Measurements from ENCODE around the gene FRMD8.
A peak's percentile ranks its signal among the peaks of the same experiment; 100 is the strongest.

Gene FRMD8

DNA sequence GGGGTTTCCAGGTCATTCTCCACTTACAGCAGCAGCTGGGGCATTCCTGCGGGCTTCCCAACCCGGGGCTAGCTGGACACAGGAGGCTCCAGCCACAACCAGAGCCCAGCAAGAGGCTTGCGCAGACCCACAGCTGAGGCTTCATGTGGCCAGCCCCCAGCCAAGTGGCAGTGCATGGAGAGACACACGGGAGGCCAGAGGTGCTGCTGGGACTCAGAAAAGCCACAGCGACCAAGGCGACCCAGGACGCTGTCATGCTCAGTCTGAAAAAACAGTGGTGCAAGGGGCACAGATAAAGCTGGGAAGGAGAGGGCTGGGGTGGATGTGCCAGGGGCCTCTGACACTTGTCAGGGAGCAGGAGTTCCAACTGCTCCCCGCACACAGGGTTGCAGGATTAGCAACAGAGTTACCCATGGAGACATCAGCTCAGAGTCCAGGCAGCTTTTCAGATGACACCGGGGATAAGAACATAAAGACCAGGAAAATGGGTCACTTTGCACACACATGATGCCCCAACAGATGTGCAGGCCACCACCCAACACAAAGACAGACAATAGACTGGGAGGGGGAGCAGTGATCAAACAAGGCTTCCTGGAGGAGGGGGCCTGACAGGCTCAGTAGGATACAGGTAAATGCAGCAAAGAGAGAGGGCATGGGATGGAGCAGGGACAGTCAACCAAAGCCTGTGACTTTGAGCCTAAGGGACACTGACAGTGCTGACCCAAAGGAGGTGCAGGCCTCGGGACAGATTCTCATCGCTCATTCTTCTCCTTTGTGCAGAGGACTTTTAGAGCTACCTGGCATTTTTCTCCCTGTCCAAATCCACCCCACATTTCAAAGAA, 29.3 kb downstream of the FRMD8 start:
- no peak for DNase-seq

DNA sequence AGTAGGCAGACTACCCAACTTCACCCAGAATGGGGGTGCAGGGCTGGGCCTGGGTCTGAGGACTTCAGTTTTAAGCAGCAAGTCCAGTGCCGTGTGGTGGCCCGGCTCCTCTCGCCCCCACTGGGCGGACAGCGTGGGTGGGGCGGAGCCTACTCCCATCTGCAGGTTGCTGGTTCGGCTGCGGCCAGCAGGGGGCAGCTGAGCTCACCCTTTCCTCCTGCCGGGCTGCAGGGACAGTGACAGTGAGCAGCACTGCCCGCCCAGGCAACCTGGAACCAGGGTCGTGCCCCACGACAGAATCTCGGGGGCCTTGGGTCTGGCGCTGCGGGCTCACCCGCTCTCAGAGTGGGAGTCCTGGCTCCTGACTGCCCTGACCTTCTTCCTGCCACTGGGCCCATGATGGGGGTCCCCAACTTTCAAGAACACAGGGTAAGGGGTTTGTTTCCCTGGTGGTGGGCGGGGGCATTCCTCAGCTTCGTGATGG, 29.9 kb downstream of the FRMD8 start:
- DNase-seq, result peak; percentile 92

DNA sequence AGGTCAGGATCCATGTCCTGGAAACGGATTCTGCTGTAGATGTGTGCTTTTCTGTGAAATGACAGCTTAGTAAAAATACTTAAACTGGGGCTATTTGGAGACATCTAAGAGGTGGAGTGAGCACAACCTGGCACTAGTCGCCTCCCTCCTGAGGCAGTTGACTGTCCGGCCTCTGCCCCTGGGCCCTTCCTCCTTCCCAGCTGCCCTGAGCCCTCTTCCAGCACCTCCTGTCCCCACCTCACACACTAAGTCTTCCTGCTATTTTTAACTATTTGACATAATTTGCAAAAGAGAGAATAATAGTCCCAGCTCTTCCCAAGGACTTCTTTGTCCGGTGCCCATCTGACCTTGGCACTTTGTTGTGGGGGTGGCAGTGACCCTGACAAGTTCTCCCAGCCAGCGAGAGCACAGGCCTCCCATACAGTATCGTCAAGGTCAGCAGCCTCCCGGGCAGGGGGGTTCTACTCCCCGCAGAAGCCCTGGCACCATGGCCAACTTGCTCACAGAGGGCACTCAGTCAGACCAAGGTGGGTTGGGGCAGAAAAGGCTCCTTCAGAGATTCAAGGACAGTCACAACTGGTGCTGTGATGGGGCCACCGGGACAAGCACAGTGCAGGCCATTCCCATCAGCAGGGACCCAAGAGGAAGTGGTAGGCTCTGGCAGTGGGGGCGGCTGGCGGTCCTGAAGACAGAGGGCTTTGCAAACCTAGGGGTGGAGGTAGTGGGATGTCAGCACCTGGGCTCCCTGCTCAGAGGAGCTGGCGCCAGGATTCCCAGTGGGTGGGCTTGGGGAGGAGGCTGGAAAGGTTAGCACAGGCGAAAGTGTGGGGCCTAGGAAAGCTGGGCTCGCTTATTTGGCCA, 30.6 kb downstream of the FRMD8 start:
- DNase-seq, result peak; percentile 29 to 42

DNA sequence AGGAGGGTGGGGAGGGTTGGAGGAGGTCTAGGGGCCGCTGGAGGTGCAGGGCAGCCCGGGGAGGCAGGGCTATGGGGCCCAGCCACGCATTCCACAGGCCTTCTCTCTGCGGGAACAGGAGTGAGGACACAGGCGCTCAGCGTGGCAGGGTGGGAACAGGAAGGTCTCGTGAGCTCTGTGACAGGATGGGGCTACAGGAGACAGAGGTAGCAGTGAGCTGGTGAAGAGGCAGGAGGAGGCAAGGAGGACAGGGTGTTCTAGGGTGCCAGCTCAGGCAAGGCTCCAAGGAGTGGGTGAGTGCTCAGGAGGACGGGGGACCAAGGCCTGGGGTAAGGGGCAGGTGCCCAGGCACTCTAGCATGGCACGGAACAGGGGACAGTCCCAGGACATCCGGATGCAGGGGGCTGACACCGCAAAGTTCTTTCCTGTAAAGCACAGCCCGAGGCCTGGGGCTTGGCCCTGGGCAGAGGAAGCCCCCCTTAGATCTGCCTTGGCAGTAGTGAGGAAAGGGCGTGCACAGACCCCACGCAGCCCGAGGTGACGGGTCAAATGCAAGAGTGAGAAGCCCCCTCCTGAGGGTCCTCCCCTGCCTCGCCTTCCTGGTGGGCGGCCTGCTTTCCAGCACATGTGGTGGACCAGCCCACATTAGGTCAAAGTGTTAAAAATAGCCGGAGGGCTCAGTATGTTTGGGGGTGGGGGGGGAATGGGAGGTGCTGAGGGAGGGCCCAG, 31.4 kb downstream of the FRMD8 start:
- DNase-seq, result peak; percentile 49 to 61

DNA sequence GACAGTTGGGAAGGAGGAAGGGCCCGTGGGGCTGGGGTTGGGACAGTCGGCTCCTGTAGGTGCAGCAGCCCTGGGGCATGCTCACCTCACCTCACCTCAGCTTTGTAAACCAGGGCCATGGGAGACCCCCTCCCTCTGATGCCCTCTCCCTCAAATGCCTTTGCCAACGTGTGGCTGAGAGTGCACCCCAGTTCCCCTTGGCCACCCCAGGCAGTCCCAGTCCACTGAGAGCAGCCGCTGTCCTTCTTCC, 31.9 kb downstream of the FRMD8 start:
- no peak for DNase-seq

DNA sequence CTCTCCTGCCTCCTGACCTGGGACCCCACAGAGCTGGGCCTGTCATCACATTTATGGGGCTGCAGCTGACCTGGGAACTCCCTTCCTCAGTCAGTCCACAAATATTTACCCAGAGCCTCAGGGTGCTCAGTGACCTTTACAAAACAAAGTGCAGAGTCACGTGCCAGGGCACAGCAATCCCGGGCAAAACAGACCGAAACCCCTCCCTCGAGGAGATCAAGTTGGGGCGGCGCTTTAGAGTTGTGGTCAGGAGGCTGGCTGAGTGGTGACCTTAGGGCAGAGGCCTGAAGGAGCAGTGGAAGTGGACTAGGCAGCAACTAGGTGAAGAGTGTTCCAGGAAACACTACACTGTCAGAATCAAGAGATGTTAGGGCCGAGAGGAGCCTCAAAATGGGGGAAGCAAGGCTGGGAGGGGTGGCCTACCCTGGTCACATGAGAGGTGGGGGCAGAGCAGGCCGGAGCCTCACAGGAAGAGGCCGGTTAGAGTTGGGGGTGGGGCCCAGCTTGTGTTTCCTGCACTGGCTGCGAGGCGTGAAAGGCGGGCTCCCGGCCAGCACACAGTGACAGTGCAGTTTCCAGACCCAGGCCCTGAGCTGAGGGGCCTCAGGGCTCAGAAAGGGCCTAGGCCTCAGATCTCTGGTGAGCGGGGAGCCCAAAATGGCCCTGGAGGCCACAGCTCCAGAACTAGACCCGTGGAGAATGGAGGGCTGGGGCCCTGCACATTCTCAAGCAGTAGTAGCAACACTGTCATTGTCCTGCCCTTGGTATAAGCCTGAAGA, 32.4 kb downstream of the FRMD8 start:
- peak; percentile 86 to 93 for DNase-seq

DNA sequence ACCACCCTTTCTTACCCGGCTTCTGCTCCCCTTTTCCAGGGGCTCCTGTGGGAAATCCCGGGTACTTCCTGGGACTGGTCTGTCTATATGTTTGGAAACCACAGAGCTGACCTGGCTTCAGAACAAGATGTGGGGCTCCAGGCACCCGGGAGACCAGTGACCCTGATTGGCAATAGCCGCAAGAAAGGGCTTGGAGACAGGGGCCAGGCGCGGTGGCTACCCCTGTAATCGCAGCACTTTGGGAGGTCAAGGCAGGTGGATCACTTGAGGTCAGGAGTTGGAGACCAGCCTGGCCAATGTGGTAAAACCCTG, 33.0 kb downstream of the FRMD8 start:
- DNase-seq, result no peak

DNA sequence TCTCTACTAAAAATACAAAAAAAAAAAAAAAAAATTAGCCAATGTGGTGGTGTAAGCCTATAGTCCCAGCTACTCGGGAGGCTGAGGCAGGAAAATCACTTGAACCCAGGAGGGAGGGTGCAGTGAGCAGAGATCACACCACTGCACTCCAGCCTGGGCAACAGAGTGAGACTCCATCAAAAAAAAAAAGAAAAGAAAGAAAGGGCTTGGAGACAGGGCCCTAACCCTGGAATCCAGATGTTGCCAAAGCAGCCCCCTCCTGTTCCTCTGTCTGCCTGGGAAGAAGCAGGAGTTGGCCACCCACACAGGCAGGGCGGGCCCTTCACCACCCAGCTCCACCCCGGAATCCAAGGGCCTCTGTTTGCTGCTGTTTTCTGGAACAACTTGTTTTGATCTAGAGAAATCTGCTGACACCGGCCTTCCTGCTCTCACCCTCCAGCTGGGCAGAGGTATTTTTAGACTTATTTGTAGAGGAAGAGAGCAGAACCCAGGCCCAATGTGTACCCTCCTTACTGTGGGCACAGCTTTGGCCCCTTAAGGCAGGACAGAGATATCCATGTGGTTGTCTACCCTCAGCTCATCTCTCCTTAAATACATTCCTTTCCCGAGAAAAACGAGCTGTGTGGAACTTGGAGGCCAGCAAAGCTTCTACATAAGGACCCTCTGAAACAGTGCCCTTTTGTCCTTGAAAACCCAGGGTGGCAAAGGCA, 33.5 kb downstream of the FRMD8 start:
- DNase-seq, result peak; percentile 80 to 83

DNA sequence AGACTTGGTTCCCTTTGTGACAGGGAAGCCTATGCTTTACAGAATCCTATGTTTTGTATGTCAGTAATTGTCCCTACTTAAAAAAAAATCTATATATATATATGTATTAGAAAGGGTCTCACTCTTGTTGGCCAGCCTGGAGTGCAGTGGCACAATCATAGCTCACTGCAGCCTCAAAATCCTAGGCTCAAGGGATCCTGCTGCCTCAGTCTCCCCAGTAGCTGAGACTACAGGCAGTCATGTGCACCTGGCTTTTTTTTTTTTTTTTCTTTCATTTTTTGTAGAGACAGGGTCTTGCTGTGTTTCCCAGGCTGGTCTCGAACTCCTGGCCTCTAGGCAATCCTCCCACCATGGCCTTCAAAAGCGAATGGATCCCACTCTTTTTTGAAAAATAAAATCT, 34.1 kb downstream of the FRMD8 start:
- DNase-seq, result peak in 1 of 2 donors; percentile 12

DNA sequence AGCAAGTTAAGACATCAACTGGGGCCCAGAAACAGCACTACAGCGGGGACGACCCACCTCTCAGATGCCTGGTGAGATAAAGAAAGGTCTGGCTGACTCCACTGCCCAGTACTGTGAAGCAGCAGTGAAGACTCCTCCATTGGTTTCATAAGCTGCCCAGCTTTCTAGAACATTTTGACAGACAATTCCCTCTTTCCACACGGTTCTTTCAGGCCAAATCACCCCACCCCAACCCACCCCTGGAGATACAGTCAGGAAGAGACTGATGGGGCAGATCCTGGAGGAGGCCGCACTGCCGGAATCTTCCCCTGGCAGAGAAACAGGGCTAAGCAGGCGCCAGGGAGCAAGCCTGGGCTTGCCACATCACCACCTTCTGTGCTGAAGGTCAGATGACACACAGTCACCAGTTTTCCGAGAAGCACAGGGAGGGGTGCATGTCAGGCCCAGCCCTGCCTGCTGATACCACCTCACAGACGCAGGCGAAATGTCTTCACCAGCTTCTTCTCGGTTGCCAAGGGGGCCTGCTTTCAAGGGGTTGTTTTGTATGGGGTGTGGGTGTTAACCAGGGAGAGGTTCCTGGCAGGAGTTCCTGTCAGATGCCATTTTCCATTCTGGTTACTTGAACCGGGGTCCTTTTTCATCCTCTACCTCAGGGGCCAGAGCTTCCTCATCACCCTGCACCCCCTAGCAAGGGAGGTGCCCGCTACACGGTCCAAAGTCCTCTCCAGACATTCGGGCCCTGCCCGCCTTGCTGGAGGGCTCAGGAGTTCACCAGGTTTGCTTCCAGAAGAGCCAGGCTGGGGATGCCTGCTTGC, 34.7 kb downstream of the FRMD8 start:
- peak; percentile 91 to 94 for DNase-seq

DNA sequence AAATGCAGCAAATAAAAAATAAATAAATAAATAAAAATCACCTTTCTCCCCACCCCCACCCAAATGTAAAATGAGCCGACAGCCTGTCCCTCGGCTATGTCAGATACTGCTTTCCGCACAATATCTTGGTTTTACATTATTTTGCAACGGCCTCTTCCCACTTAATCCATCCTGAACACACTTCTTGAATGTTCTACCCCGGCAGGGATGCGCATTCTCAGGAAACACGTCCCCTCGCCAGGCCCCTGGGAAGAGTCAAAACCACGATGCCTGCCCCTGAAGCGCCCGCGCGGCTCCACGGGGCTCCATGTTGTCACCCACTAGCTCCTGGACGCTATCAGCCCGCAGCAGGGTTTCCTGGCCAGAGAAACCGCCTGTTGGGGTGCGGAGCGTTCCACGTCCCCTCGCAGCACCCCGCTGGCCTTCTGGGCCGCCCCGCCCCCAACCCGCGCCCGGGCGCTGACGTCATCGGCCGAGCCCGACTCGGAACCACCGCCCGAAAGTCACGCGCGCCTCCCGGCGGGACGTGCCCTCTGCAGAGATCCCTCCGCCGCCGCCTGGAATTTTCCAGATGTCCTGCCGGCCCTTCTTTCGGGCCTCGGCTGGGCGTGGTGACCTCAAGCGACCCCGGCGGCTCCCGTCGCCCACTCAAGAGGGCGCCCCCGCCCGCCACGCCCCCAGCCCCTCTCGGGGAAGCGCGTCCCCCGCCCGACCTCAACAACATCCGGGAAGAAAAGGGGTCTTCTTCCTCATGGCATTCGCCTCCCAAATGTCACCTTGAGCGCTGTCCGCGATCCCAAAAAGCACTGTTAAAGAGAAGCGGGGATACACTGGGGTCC, 35.6 kb downstream of the FRMD8 start:
- DNase-seq, result peak; percentile 95 to 96

DNA sequence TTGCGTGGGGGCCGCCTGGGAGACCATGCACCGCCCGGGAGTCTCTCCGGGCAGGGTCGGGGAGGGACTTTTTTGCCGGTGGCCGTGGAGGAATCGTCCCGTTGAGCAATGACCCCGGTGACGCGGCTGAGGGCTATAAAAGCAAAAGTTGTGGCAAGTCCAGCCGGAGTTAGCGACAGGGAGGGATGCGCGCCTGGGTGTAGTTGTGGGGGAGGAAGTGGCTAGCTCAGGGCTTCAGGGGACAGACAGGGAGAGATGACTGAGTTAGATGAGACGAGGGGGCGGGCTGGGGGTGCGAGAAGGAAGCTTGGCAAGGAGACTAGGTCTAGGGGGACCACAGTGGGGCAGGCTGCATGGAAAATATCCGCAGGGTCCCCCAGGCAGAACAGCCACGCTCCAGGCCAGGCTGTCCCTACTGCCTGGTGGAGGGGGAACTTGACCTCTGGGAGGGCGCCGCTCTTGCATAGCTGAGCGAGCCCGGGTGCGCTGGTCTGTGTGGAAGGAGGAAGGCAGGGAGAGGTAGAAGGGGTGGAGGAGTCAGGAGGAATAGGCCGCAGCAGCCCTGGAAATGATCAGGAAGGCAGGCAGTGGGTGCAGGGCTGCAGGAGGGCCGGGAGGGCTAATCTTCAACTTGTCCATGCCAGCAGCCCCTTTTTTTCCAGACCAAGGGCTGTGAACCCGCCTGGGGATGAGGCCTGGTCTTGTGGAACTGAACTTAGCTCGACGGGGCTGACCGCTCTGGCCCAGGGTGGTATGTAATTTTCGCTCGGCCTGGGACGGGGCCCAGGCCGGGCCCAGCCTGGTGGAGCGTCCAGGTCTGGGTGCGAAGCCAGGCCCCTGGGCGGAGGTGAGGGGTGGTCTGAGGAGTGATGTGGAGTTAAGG, 36.4 kb downstream of the FRMD8 start, which contains the start of gene NEAT1:
TSS of gene NEAT1 (plus strand) at position 166 of the 883 bp plus-strand sequence.
- peak; percentile 94 to 95 for DNase-seq

DNA sequence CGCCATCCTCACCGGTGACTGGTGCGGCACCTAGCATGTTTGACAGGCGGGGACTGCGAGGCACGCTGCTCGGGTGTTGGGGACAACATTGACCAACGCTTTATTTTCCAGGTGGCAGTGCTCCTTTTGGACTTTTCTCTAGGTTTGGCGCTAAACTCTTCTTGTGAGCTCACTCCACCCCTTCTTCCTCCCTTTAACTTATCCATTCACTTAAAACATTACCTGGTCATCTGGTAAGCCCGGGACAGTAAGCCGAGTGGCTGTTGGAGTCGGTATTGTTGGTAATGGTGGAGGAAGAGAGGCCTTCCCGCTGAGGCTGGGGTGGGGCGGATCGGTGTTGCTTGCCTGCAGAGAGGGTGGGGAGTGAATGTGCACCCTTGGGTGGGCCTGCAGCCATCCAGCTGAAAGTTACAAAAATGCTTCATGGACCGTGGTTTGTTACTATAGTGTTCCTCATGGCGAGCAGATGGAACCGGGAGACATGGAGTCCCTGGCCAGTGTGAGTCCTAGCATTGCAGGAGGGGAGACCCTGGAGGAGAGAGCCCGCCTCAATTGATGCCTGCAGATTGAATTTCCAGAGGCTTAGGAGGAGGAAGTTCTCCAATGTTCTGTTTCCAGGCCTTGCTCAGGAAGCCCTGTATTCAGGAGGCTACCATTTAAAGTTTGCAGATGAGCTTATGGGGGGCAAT, 37.2 kb downstream of the FRMD8 start:
- peak; percentile 51 for DNase-seq

DNA sequence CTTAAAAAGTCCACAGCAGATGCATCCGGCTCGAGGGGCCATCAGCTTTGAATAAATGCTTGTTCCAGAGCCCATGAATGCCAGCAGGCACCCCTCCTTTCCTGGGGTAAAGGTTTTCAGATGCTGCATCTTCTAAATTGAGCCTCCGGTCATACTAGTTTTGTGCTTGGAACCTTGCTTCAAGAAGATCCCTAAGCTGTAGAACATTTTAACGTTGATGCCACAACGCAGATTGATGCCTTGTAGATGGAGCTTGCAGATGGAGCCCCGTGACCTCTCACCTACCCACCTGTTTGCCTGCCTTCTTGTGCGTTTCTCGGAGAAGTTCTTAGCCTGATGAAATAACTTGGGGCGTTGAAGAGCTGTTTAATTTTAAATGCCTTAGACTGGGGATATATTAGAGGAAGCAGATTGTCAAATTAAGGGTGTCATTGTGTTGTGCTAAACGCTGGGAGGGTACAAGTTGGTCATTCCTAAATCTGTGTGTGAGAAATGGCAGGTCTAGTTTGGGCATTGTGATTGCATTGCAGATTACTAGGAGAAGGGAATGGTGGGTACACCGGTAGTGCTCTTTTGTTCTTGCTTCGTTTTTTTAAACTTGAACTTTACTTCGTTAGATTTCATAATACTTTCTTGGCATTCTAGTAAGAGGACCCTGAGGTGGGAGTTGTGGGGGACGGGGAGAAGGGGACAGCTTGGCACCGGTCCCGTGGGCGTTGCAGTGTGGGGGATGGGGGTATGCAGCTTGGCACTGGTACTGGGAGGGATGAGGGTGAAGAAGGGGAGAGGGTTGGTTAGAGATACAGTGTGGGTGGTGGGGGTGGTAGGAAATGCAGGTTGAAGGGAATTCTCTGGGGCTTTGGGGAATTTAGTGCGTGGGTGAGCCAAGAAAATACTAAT, 38.0 kb downstream of the FRMD8 start:
- DNase-seq, result peak; percentile 72 to 77

DNA sequence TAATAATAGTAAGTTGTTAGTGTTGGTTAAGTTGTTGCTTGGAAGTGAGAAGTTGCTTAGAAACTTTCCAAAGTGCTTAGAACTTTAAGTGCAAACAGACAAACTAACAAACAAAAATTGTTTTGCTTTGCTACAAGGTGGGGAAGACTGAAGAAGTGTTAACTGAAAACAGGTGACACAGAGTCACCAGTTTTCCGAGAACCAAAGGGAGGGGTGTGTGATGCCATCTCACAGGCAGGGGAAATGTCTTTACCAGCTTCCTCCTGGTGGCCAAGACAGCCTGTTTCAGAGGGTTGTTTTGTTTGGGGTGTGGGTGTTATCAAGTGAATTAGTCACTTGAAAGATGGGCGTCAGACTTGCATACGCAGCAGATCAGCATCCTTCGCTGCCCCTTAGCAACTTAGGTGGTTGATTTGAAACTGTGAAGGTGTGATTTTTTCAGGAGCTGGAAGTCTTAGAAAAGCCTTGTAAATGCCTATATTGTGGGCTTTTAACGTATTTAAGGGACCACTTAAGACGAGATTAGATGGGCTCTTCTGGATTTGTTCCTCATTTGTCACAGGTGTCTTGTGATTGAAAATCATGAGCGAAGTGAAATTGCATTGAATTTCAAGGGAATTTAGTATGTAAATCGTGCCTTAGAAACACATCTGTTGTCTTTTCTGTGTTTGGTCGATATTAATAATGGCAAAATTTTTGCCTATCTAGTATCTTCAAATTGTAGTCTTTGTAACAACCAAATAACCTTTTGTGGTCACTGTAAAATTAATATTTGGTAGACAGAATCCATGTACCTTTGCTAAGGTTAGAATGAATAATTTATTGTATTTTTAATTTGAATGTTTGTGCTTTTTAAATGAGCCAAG, 38.9 kb downstream of the FRMD8 start:
- DNase-seq, result peak; percentile 94

Measured in CD4-positive, alpha-beta T cell treated with Interleukin-1 beta for 1 hour (primary cell).